GM18520 (cell line): ENCODE data around the gene POM121C.
A peak's percentile ranks its signal among the peaks of the same experiment; 100 is the strongest.
"Not testable (repeated sequence)": the region's sequence is repeated elsewhere in the genome, so short reads cannot be mapped to it uniquely, and the experiment has no call there.

ENCODE experiments used
- ATAC-seq: cut with Tn5 transposase; IDR thresholded peaks from one replicate; pipeline ENCODE4 v1.9.1; 2021; ENCODE audit not compliant: unreplicated experiment

POM121C gene

GRCh38 chr7:75439000-75439399 lies 47.1 kb downstream of the POM121C start:
- ATAC-seq, result not testable (repeated sequence)

- ATAC-seq, result not testable (repeated sequence)
Observed at GRCh38 chr7:75423481-75423880, 62.6 kb downstream of the POM121C start.

GRCh38 chr7:75421798-75422710 lies 64.0 kb downstream of the POM121C start:
- not testable (repeated sequence) for ATAC-seq

GRCh38 chr7:75420152-75420551 lies 65.9 kb downstream of the POM121C start:
- not testable (repeated sequence) for ATAC-seq

- not testable (repeated sequence) for ATAC-seq
Observed at GRCh38 chr7:75419693-75420092, 66.4 kb downstream of the POM121C start.

GRCh38 chr7:75419210-75419609 lies 66.9 kb downstream of the POM121C start:
- not testable (repeated sequence) for ATAC-seq

- not testable (repeated sequence) for ATAC-seq
Observed at GRCh38 chr7:75418292-75418858, 67.7 kb downstream of the POM121C start.

- not testable (repeated sequence) for ATAC-seq
Observed at GRCh38 chr7:75416787-75417186, 69.3 kb downstream of the POM121C start.

GRCh38 chr7:75415829-75416373 lies 70.2 kb downstream of the POM121C start:
- ATAC-seq, result not testable (repeated sequence)

GRCh38 chr7:75415428-75415817 lies 70.7 kb downstream of the POM121C start:
- ATAC-seq, result not testable (repeated sequence)

- ATAC-seq, result not testable (repeated sequence)
Observed at GRCh38 chr7:75414708-75415427, 71.2 kb downstream of the POM121C start.

GRCh38 chr7:75414204-75414603 lies 71.9 kb downstream of the POM121C start:
- not testable (repeated sequence) for ATAC-seq

- ATAC-seq, result not testable (repeated sequence)
Observed at GRCh38 chr7:75410823-75411173, 75.3 kb downstream of the POM121C start.

GRCh38 chr7:75409880-75410822 lies 75.9 kb downstream of the POM121C start:
- peak; percentile 87 for ATAC-seq

GRCh38 chr7:75404663-75405062 lies 81.4 kb downstream of the POM121C start:
- ATAC-seq, result not testable (repeated sequence)

- ATAC-seq, result not testable (repeated sequence)
Observed at GRCh38 chr7:75403455-75404443, 82.3 kb downstream of the POM121C start.

- ATAC-seq, result not testable (repeated sequence)
Observed at GRCh38 chr7:75400575-75400974, 85.5 kb downstream of the POM121C start.

- not testable (repeated sequence) for ATAC-seq
Observed at GRCh38 chr7:75398771-75399700, 87.1 kb downstream of the POM121C start.
